Chondrocyte (in vitro differentiated cells): Measurements from ENCODE around the gene TMEM138. TPM values are rescaled to one million over a fixed set of nuclear protein-coding genes. Genes with fewer than 3 reads are reported as not detected.

Experiments used
- DNase-seq: peaks from one replicate; pipeline ENCODE4 v3.0.0; 2021; ENCODE audit warnings: mixed read lengths, low spot score
- H3K27ac Mint-ChIP-seq: one replicate; pipeline ENCODE4 v1.8.0; 2021; ENCODE audit warnings: mild to moderate bottlenecking, moderate library complexity, mixed read lengths; ENCODE audit not compliant: unreplicated experiment
- H3K27me3 Mint-ChIP-seq: 2 replicates; pipeline ENCODE4 v1.8.0; 2021; ENCODE audit warnings: low read depth, mixed read lengths
- H3K36me3 Mint-ChIP-seq: 2 replicates; pipeline ENCODE4 v1.8.0; 2021; ENCODE audit warnings: low read depth, mixed read lengths
- H3K4me1 Mint-ChIP-seq: 2 replicates; pipeline ENCODE4 v1.8.0; 2021; ENCODE audit warnings: low read depth, mild to moderate bottlenecking, mixed read lengths
- H3K4me3 Mint-ChIP-seq: one replicate; pipeline ENCODE4 v1.8.0; 2021; ENCODE audit warnings: mild to moderate bottlenecking, moderate library complexity, mixed read lengths; ENCODE audit not compliant: unreplicated experiment
- H3K9me3 Mint-ChIP-seq: 2 replicates; pipeline ENCODE4 v1.8.0; 2021; ENCODE audit warnings: low read depth, mixed read lengths
- CTCF ChIP-seq: fragments of 200-600 bp; sonication (generic); IDR thresholded peaks from 2 replicates; pipeline ENCODE4 v1.5.0; 2021; ENCODE audit warnings: antibody characterized with exemption, mild to moderate bottlenecking, moderate library complexity
- total RNA-seq: library from RNA; stranded (reverse); gene quantifications from 3 replicates; pipeline ENCODE4 v1.2.1, GENCODE V29; 2021

TMEM138 gene
- total RNA-seq, 1 donor from 2014 or later = 46.7 TPM

GRCh38 chr11:61358566-61358965 lies 3.6 kb upstream of the TMEM138 start:
- peaks cover 28% of the 10 kb centered on the region for H3K4me1 Mint-ChIP-seq
- no peaks in the 10 kb centered on the region for H3K9me3 Mint-ChIP-seq
- no peak for DNase-seq
- no peak for TF ChIP-seq CTCF
- no peak overlapping the region for H3K4me3 Mint-ChIP-seq
- H3K27ac Mint-ChIP-seq = no peak overlapping the region
- H3K36me3 Mint-ChIP-seq = peaks cover 3% of the 10 kb centered on the region
- no peaks in the 10 kb centered on the region for H3K27me3 Mint-ChIP-seq

GRCh38 chr11:61359516-61359915 lies 2.7 kb upstream of the TMEM138 start:
- peaks cover 4% of the 10 kb centered on the region for H3K36me3 Mint-ChIP-seq
- H3K27me3 Mint-ChIP-seq = no peaks in the 10 kb centered on the region
- no peak overlapping the region for H3K27ac Mint-ChIP-seq
- TF ChIP-seq CTCF = no peak
- no peak overlapping the region for H3K4me3 Mint-ChIP-seq
- DNase-seq = no peak
- H3K4me1 Mint-ChIP-seq = peaks cover 31% of the 10 kb centered on the region
- H3K9me3 Mint-ChIP-seq = no peaks in the 10 kb centered on the region

GRCh38 chr11:61361237-61361740 lies 885 bp upstream of the TMEM138 start:
- no peak for TF ChIP-seq CTCF
- no peaks in the 10 kb centered on the region for H3K27me3 Mint-ChIP-seq
- DNase-seq = no peak
- peaks cover 40% of the 10 kb centered on the region for H3K4me1 Mint-ChIP-seq
- peaks cover 4% of the 10 kb centered on the region for H3K36me3 Mint-ChIP-seq
- H3K9me3 Mint-ChIP-seq = no peaks in the 10 kb centered on the region
- H3K27ac Mint-ChIP-seq = peak overlapping the region; percentile 98
- H3K4me3 Mint-ChIP-seq = peak overlapping the region; percentile 93

- peaks cover 4% of the 10 kb centered on the region for H3K36me3 Mint-ChIP-seq
- H3K4me1 Mint-ChIP-seq = peaks cover 49% of the 10 kb centered on the region
- peak overlapping the region; percentile 98 for H3K27ac Mint-ChIP-seq
- DNase-seq = no peak
- H3K4me3 Mint-ChIP-seq = peak overlapping the region; percentile 93
- no peaks in the 10 kb centered on the region for H3K9me3 Mint-ChIP-seq
- no peak for TF ChIP-seq CTCF
- no peaks in the 10 kb centered on the region for H3K27me3 Mint-ChIP-seq
These were observed 335 bp downstream of the TMEM138 start for GRCh38 chr11:61362542-61362875.

GRCh38 chr11:61364012-61364675 lies 2.0 kb downstream of the TMEM138 start:
- H3K4me1 Mint-ChIP-seq = peaks cover 48% of the 10 kb centered on the region
- peak overlapping the region; percentile 8 for H3K27ac Mint-ChIP-seq
- H3K27me3 Mint-ChIP-seq = no peaks in the 10 kb centered on the region
- no peaks in the 10 kb centered on the region for H3K9me3 Mint-ChIP-seq
- peak overlapping the region; percentile 93 for H3K4me3 Mint-ChIP-seq
- DNase-seq = no peak
- H3K36me3 Mint-ChIP-seq = peaks cover 12% of the 10 kb centered on the region
- no peak for TF ChIP-seq CTCF
